ENCODE measurements around the gene PLVAP.

PLVAP gene

GRCh38 chr19:17325133-17325532 lies 52.0 kb downstream of the PLVAP start (continued):
- TF ChIP-seq ZNF76 (tag by site-specific recombination; IDR thresholded peaks at IDR 0.05; ENCODE audit: borderline replicate concordance, low read depth) (no peak), ZNF664 (tag by site-specific recombination; IDR thresholded peaks at IDR 0.05) (no peak), SALL2 (tag by site-specific recombination; IDR thresholded peaks at IDR 0.05; ENCODE audit: borderline replicate concordance) (no peak)

- H3K4me3 ChIP-seq (ENCODE audit: low read depth, low read length) = no peak overlapping the region
- no peak overlapping the region for H3K27ac ChIP-seq (ENCODE audit: extremely low read depth, low read depth, low read length)
- H3K4me1 ChIP-seq (ENCODE audit: control insufficient read depth, insufficient read depth, low read length) = no peaks in the 10 kb centered on the region
- H3K36me3 ChIP-seq (ENCODE audit: control insufficient read depth in 2 of 2, insufficient read depth in 1 of 2, low read length in 2 of 2) = peaks cover 0 to 32% of the 10 kb centered on the region in 2 experiments; a peak in 2 of 3 replicates
- POLR2A ChIA-PET = interaction anchor here (1.6 to 2.2 kb wide), 2 partner anchors 9 to 15 kb away, joined by 4 to 12 read pairs; partner anchors contain the start of gene DDA1
- TF ChIP-seq ZNF214 (tag by site-specific recombination; IDR thresholded peaks at IDR 0.05; ENCODE audit: borderline replicate concordance) = no peak
- no peak for TF ChIP-seq ZNF426 (tag by site-specific recombination; IDR thresholded peaks at IDR 0.05)
- TF ChIP-seq ZNF558 (tag by site-specific recombination; IDR thresholded peaks at IDR 0.05) = no peak
- no peak for TF ChIP-seq ZNF302 (tag by site-specific recombination; IDR thresholded peaks at IDR 0.05; ENCODE audit: low read depth)
- TF ChIP-seq KLF16 (tag by site-specific recombination; IDR thresholded peaks at IDR 0.05) = no peak
- no peak for TF ChIP-seq ZNF548 (tag by site-specific recombination; IDR thresholded peaks at IDR 0.05)
- TF ChIP-seq ZNF560 (tag by site-specific recombination; IDR thresholded peaks at IDR 0.05; ENCODE audit: borderline replicate concordance) = no peak
- no peak for TF ChIP-seq ZIC2 (tag by site-specific recombination; IDR thresholded peaks at IDR 0.05)
- no peak for TF ChIP-seq ZNF37A (tag by site-specific recombination; IDR thresholded peaks at IDR 0.05)
- no peak for TF ChIP-seq ZNF580 (tag by site-specific recombination; IDR thresholded peaks at IDR 0.05)
- TF ChIP-seq ZBTB7A (tag by site-specific recombination; IDR thresholded peaks at IDR 0.05; ENCODE audit: low read depth) = no peak
- no peak for TF ChIP-seq ZNF140 (tag by site-specific recombination; IDR thresholded peaks at IDR 0.05)
- no peak for TF ChIP-seq ZXDB (tag by site-specific recombination; IDR thresholded peaks at IDR 0.05)
- TF ChIP-seq ZNF654 (tag by site-specific recombination; IDR thresholded peaks at IDR 0.05; ENCODE audit: low read depth) = no peak
- no peak for TF ChIP-seq PBX3 (CRISPR knock-in tag; IDR thresholded peaks at IDR 0.05)
- TF ChIP-seq ZNF26 (tag by site-specific recombination; IDR thresholded peaks at IDR 0.05) = no peak
- TF ChIP-seq ZSCAN23 (tag by site-specific recombination; IDR thresholded peaks at IDR 0.05) = no peak
- no peak for TF ChIP-seq ZSCAN18 (tag by site-specific recombination; IDR thresholded peaks at IDR 0.05)
- no peak for TF ChIP-seq ZNF610 (tag by site-specific recombination; IDR thresholded peaks at IDR 0.05; ENCODE audit: borderline replicate concordance)
- no peaks in the 10 kb centered on the region for H3K9me3 ChIP-seq (ENCODE audit: control insufficient read depth, insufficient read depth, low read depth, low read length)
- CTCF ChIA-PET = no interaction called here
Measured at GRCh38 chr19:17324357-17325114, 52.6 kb downstream of the PLVAP start.

Measured in HEK293 (cell line).